ENCODE results near the gene PCDHGA7. TPM values are rescaled to one million over a fixed set of nuclear protein-coding genes. Genes with fewer than 3 reads are reported as not detected.
A peak's percentile ranks its signal among the peaks of the same experiment; 100 is the strongest.
"Not testable (repeated sequence)": the region's sequence is repeated elsewhere in the genome, so short reads cannot be mapped to it uniquely, and the experiment has no call there.

PCDHGA7 gene
- total RNA-seq, 2 donors from 2014 or later: 0.59 to 1.0 TPM

- peak within 1 kb of the TSS; percentile 28 for H3K4me3 ChIP-seq
- H3K9me3 ChIP-seq: peaks cover 9% of the 10 kb centered on the region
- peak; percentile 26 for TF ChIP-seq CTCF (IDR thresholded peaks at IDR 0.05)
- H3K27ac ChIP-seq: no peak within 1 kb of the TSS
- no peaks in the 10 kb centered on the region for H3K27me3 ChIP-seq
- H3K4me1 ChIP-seq: no peaks in the 10 kb centered on the region
- peak within 1 kb of the TSS in 1 of 2 donors; percentile 26 for H3K9ac ChIP-seq (ENCODE audit: low read depth in 2 of 2, low read length in 2 of 2)
- intact Hi-C loops (cut with DNase I): loop anchor here (10.0 kb wide), 2 partner anchors 112 to 152 kb away; no protein-coding TSS in a partner anchor
- H3K36me3 ChIP-seq: no peaks in the 10 kb centered on the region
- peak; percentile 67 for DNase-seq
Measured at GRCh38 chr5:141412854-141413539, 30.5 kb downstream of the PCDHGA7 start, which contains the start of gene PCDHGA10. PCDHGA10 (plus strand) TSS chr5:141412987; CDS start chr5:141413176, 189 bp downstream.

- intact Hi-C loops (cut with DNase I): loop anchor here (10.0 kb wide), 2 partner anchors 111 to 151 kb away; no protein-coding TSS in a partner anchor
- Histone ChIP-seq H3K36me3 (no peaks in the 10 kb centered on the region), H3K4me1 (no peaks in the 10 kb centered on the region), H3K27ac (no peak overlapping the region), H3K27me3 (no peaks in the 10 kb centered on the region), H3K4me3 (peak overlapping the region; percentile 28), H3K9ac (ENCODE audit: low read depth in 2 of 2, low read length in 2 of 2) (peak overlapping the region in 1 of 2 donors; percentile 26), H3K9me3 (peaks cover 9% of the 10 kb centered on the region)
- no peak for TF ChIP-seq CTCF (IDR thresholded peaks at IDR 0.05)
- DNase-seq: no peak
Measured at GRCh38 chr5:141413540-141414069, 31.1 kb downstream of the PCDHGA7 start.

- not testable (repeated sequence) for H3K27ac ChIP-seq; H3K9ac ChIP-seq (ENCODE audit: low read depth in 2 of 2, low read length in 2 of 2); DNase-seq; H3K36me3 ChIP-seq; H3K4me3 ChIP-seq; H3K27me3 ChIP-seq; H3K4me1 ChIP-seq
- intact Hi-C loops (cut with DNase I): loop anchor here (10.0 kb wide), 2 partner anchors 110 to 150 kb away; no protein-coding TSS in a partner anchor
- peaks cover 11% of the 10 kb centered on the region for H3K9me3 ChIP-seq
Measured at GRCh38 chr5:141414548-141415274, 32.2 kb downstream of the PCDHGA7 start.

- not testable (repeated sequence) for H3K27ac ChIP-seq; H3K9ac ChIP-seq (ENCODE audit: low read depth in 2 of 2, low read length in 2 of 2); H3K4me1 ChIP-seq; DNase-seq; H3K27me3 ChIP-seq; H3K9me3 ChIP-seq; H3K36me3 ChIP-seq; H3K4me3 ChIP-seq
- intact Hi-C loops (cut with DNase I): loop anchor here (10.0 kb wide), 2 partner anchors 110 to 150 kb away; no protein-coding TSS in a partner anchor
Measured at GRCh38 chr5:141415275-141415618, 32.7 kb downstream of the PCDHGA7 start.

- TF ChIP-seq CTCF (IDR thresholded peaks at IDR 0.05): peak; percentile 32
- H3K4me3 ChIP-seq: peak within 1 kb of the TSS; percentile 26
- not testable (repeated sequence) for H3K4me1 ChIP-seq; H3K27ac ChIP-seq; H3K36me3 ChIP-seq; H3K9me3 ChIP-seq; H3K27me3 ChIP-seq; H3K9ac ChIP-seq (ENCODE audit: low read depth in 2 of 2, low read length in 2 of 2)
- peak; percentile 52 for DNase-seq
- intact Hi-C loops (cut with DNase I): loop anchor here (10.0 kb wide), 2 partner anchors 107 to 147 kb away; no protein-coding TSS in a partner anchor
Measured at GRCh38 chr5:141417494-141418172, 35.1 kb downstream of the PCDHGA7 start, which contains the start of gene PCDHGB7. PCDHGB7 (plus strand) TSS chr5:141417677; CDS start chr5:141417860, 183 bp downstream.

Data from colonic mucosa (tissue), 4 donors.